ENCODE data around the gene SDR42E2. TPM values are rescaled to one million over a fixed set of nuclear protein-coding genes. Genes with fewer than 3 reads are reported as not detected.

Gene SDR42E2
- total and polyA plus RNA-seq, 10 of the 15 experiments (the other 5 are each of a cell fraction or from before 2014, with no cell fraction given): 0.01 to 0.09 (median 0.08) TPM; not detected in 4

DNA sequence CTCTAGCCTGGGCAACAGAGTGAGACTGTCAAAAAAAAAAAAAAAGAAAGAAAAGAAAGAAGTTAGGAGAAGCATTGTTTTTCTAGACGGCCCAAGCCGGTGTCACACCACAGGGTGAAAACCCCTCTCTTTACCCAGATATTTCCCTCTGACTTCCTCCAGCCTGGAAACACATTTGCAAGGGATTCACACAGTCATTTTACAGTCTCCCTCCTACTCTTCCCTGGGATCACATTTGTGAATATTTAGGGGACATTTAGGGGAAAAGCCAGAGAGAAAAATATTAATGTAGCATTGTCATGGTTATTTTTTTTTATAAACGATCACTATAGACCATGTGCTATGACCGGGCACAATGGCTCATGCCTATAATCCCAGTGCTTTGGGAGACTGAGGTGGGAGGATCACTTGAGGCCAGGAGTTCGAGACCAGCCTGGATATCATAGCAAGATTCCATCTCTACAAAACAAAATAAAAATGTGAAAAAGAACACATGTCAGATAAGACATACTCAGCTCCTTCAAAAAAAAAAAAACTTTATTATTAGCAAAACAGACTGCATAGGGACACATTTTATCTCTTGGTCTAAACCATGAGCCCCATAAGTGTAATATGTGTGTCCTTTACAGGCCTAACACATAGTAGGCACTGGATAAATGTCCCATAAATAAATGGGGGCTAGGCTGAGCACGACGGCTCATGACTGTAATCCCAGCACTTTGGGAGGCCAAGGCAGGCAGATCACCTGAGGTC lies 10.9 kb upstream of the SDR42E2 start (continued):
- TF ChIP-seq, protein P1, sequence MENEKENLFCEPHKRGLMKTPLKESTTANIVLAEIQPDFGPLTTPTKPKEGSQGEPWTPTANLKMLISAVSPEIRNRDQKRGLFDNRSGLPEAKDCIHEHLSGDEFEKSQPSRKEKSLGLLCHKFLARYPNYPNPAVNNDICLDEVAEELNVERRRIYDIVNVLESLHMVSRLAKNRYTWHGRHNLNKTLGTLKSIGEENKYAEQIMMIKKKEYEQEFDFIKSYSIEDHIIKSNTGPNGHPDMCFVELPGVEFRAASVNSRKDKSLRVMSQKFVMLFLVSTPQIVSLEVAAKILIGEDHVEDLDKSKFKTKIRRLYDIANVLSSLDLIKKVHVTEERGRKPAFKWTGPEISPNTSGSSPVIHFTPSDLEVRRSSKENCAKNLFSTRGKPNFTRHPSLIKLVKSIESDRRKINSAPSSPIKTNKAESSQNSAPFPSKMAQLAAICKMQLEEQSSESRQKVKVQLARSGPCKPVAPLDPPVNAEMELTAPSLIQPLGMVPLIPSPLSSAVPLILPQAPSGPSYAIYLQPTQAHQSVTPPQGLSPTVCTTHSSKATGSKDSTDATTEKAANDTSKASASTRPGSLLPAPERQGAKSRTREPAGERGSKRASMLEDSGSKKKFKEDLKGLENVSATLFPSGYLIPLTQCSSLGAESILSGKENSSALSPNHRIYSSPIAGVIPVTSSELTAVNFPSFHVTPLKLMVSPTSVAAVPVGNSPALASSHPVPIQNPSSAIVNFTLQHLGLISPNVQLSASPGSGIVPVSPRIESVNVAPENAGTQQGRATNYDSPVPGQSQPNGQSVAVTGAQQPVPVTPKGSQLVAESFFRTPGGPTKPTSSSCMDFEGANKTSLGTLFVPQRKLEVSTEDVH (IDR thresholded peaks at IDR 0.05; ENCODE audit: low read depth, partially characterized antibody): no peak
- TF ChIP-seq POLR2AphosphoS5 (IDR thresholded peaks at IDR 0.05; ENCODE audit: low read length) (no peak), ATF7 (IDR thresholded peaks at IDR 0.05; ENCODE audit: low read depth) (no peak)

DNA sequence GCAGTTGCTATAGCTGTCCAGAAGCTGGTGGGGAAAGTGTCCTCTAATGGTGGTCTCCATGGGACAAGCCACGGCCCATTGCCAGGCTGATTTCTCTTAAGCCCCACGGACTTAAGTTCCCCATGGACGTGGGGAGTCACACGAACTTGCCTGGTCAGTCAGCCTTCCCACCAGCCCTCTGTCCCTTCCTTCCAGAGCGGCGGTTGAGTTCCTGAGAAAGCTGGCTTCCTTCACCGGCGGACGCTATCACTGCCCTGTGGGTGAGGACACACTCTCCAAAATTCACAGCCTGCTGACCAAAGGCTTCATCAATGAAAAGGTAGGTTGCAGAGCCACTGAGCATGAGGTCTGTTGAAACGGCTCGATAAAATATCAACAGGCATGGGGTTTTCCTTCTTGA lies 10.0 kb upstream of the SDR42E2 start:
- no peaks in the 10 kb centered on the region for H3K79me2 ChIP-seq (ENCODE audit: control insufficient read depth, insufficient read depth, low read length)
- in situ Hi-C loops (cut with MboI): no loop called here
- SMC1A ChIA-PET (ENCODE audit: uncharacterized antibody, unreplicated experiment): no interaction called here

More for the DNA sequence above, 10.0 kb upstream of the SDR42E2 start:
- RAD21 ChIA-PET (ENCODE audit: unreplicated experiment): no interaction called here
- H2AFZ ChIP-seq (ENCODE audit: control insufficient read depth, low read depth, low read length): no peak overlapping the region
- H3K9me3 ChIP-seq (replicated peaks; ENCODE audit: control insufficient read depth, insufficient read depth, low read length): no peaks in the 10 kb centered on the region
- no peak for DNase-seq (ENCODE audit: low read depth, low spot score)
- WGBS (ENCODE audit: insufficient coverage, insufficient replicate concordance, low lambda C conversion rate, missing lambda C conversion rate): 52% methylated on average over 11 of the region's 11 CpGs
- no peaks in the 10 kb centered on the region for H4K20me1 ChIP-seq (ENCODE audit: control insufficient read depth, insufficient read depth)
- no TSS peak for BruUV-seq (replicated peaks)
- FAIRE-seq: no peak
- no peak for TF ChIP-seq BRCA1 (IDR thresholded peaks at IDR 0.05; ENCODE audit: low read depth, low read length)
- TF ChIP-seq ZNF274 (IDR thresholded peaks at IDR 0.05; ENCODE audit: insufficient read depth, insufficient read length): no peak
- TF ChIP-seq, protein P2, sequence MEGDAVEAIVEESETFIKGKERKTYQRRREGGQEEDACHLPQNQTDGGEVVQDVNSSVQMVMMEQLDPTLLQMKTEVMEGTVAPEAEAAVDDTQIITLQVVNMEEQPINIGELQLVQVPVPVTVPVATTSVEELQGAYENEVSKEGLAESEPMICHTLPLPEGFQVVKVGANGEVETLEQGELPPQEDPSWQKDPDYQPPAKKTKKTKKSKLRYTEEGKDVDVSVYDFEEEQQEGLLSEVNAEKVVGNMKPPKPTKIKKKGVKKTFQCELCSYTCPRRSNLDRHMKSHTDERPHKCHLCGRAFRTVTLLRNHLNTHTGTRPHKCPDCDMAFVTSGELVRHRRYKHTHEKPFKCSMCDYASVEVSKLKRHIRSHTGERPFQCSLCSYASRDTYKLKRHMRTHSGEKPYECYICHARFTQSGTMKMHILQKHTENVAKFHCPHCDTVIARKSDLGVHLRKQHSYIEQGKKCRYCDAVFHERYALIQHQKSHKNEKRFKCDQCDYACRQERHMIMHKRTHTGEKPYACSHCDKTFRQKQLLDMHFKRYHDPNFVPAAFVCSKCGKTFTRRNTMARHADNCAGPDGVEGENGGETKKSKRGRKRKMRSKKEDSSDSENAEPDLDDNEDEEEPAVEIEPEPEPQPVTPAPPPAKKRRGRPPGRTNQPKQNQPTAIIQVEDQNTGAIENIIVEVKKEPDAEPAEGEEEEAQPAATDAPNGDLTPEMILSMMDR (IDR thresholded peaks at IDR 0.05 in 2 of 3, conservative IDR thresholded peaks at IDR 0.05 in 1 of 3; ENCODE audit: control insufficient read depth in 2 of 3, extremely low read depth in 1 of 3, insufficient read depth in 1 of 3, low read depth in 3 of 3, low read length in 3 of 3): no peak
- TF ChIP-seq ZSCAN29 (IDR thresholded peaks at IDR 0.05): no peak
- TF ChIP-seq, protein P3, sequence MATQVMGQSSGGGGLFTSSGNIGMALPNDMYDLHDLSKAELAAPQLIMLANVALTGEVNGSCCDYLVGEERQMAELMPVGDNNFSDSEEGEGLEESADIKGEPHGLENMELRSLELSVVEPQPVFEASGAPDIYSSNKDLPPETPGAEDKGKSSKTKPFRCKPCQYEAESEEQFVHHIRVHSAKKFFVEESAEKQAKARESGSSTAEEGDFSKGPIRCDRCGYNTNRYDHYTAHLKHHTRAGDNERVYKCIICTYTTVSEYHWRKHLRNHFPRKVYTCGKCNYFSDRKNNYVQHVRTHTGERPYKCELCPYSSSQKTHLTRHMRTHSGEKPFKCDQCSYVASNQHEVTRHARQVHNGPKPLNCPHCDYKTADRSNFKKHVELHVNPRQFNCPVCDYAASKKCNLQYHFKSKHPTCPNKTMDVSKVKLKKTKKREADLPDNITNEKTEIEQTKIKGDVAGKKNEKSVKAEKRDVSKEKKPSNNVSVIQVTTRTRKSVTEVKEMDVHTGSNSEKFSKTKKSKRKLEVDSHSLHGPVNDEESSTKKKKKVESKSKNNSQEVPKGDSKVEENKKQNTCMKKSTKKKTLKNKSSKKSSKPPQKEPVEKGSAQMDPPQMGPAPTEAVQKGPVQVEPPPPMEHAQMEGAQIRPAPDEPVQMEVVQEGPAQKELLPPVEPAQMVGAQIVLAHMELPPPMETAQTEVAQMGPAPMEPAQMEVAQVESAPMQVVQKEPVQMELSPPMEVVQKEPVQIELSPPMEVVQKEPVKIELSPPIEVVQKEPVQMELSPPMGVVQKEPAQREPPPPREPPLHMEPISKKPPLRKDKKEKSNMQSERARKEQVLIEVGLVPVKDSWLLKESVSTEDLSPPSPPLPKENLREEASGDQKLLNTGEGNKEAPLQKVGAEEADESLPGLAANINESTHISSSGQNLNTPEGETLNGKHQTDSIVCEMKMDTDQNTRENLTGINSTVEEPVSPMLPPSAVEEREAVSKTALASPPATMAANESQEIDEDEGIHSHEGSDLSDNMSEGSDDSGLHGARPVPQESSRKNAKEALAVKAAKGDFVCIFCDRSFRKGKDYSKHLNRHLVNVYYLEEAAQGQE (IDR thresholded peaks at IDR 0.05; ENCODE audit: low read depth, low read length): no peak
- TF ChIP-seq, protein P4, sequence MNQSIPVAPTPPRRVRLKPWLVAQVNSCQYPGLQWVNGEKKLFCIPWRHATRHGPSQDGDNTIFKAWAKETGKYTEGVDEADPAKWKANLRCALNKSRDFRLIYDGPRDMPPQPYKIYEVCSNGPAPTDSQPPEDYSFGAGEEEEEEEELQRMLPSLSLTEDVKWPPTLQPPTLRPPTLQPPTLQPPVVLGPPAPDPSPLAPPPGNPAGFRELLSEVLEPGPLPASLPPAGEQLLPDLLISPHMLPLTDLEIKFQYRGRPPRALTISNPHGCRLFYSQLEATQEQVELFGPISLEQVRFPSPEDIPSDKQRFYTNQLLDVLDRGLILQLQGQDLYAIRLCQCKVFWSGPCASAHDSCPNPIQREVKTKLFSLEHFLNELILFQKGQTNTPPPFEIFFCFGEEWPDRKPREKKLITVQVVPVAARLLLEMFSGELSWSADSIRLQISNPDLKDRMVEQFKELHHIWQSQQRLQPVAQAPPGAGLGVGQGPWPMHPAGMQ (IDR thresholded peaks at IDR 0.05; ENCODE audit: borderline replicate concordance): no peak
- no peak overlapping the region for H3K4me2 ChIP-seq (ENCODE audit: control insufficient read depth, insufficient read depth)
- no peaks in the 10 kb centered on the region; a peak in 1 of 4 replicates for H3K27me3 ChIP-seq (replicated peaks in 1 of 2; ENCODE audit: control insufficient read depth in 2 of 2, insufficient read depth in 2 of 2, low read length in 1 of 2)
- POLR2A ChIA-PET: interaction anchor here (0.6 kb wide), 1 partner anchor 8 kb away, joined by 6 read pairs; no protein-coding TSS in a partner anchor
- H3K27ac ChIP-seq (ENCODE audit: control insufficient read depth, insufficient read depth): no peak overlapping the region
- no peak overlapping the region for H3K9ac ChIP-seq (ENCODE audit: control insufficient read depth, insufficient read depth, low read length)
- CTCF ChIA-PET: no interaction called here
- no peak overlapping the region for H3K4me3 ChIP-seq
- intact Hi-C loops (cut with micrococcal nuclease; ENCODE audit: unreplicated experiment): no loop called here
- H3K4me1 ChIP-seq (ENCODE audit: control insufficient read depth, insufficient read depth, low read length): no peaks in the 10 kb centered on the region
- no peak for ATAC-seq
- no peaks in the 10 kb centered on the region for H3K36me3 ChIP-seq (ENCODE audit: control insufficient read depth in 2 of 2, insufficient read depth in 2 of 2, low read length in 1 of 2)

All from GM12878 (cell line).